Ectodermal cell (in vitro differentiated cells): ENCODE measurements around the gene TRAIP.
"Not testable (repeated sequence)": the region's sequence is repeated elsewhere in the genome, so short reads cannot be mapped to it uniquely, and the experiment has no call there.

Experiments
- H3K27ac ChIP-seq: 2 replicates; pipeline ENCODE4 v1.7.0; 2013; ENCODE audit warnings: mild to moderate bottlenecking, low read depth, low read length; ENCODE audit not compliant: insufficient read depth, poor library complexity, severe bottlenecking
- H3K27me3 ChIP-seq: 2 replicates; pipeline ENCODE4 v1.7.0; 2013; ENCODE audit warnings: mild to moderate bottlenecking, low read length; ENCODE audit not compliant: insufficient read depth, control insufficient read depth, poor library complexity, severe bottlenecking
- H3K36me3 ChIP-seq: one replicate; pipeline ENCODE4 v1.7.0; 2013; ENCODE audit warnings: low read length; ENCODE audit not compliant: control insufficient read depth, insufficient read depth
- H3K4me1 ChIP-seq: one replicate; pipeline ENCODE4 v1.7.0; 2013; ENCODE audit warnings: low read length; ENCODE audit not compliant: control insufficient read depth, insufficient read depth
- H3K4me3 ChIP-seq: 2 replicates; pipeline ENCODE4 v1.7.0; 2013; ENCODE audit warnings: low read depth, low read length, control low read depth; ENCODE audit not compliant: insufficient read depth
- H3K9me3 ChIP-seq: 2 replicates; pipeline ENCODE4 v1.7.0; 2013; ENCODE audit warnings: mild to moderate bottlenecking, low read length, moderate library complexity; ENCODE audit not compliant: control insufficient read depth
- WGBS, 2 experiments: methylation state at CpG; one replicate each; pipeline ENCODE4 v1.1.7; 2013; ENCODE audit warnings: missing lambda C conversion rate in 2 of 2; 5-methylcytosine and 5-hydroxymethylcytosine counted together

Gene TRAIP

GRCh38 chr3:49792371-49793150, 63.8 kb downstream of the TRAIP start:
- no peaks in the 10 kb centered on the region for H3K36me3 ChIP-seq
- peaks cover 6% of the 10 kb centered on the region for H3K4me1 ChIP-seq
- no peak overlapping the region for H3K27ac ChIP-seq
- no peaks in the 10 kb centered on the region for H3K9me3 ChIP-seq
- WGBS, 2 experiments: 93 to 96% methylated on average over 10 of the region's 10 CpGs
- no peak overlapping the region for H3K4me3 ChIP-seq
- H3K27me3 ChIP-seq: no peaks in the 10 kb centered on the region

GRCh38 chr3:49791571-49791970, 64.8 kb downstream of the TRAIP start:
- no peaks in the 10 kb centered on the region for H3K9me3 ChIP-seq
- H3K36me3 ChIP-seq: no peaks in the 10 kb centered on the region
- no peak overlapping the region for H3K27ac ChIP-seq
- 90 to 93% methylated on average over 4 of the region's 4 CpGs for WGBS, 2 experiments
- no peaks in the 10 kb centered on the region for H3K27me3 ChIP-seq
- H3K4me1 ChIP-seq: peaks cover 6% of the 10 kb centered on the region
- H3K4me3 ChIP-seq: no peak overlapping the region

GRCh38 chr3:49790626-49791411, 65.5 kb downstream of the TRAIP start:
- 75 to 81% methylated on average over 9 of the region's 9 CpGs for WGBS, 2 experiments
- no peak overlapping the region for H3K4me3 ChIP-seq
- H3K9me3 ChIP-seq: no peaks in the 10 kb centered on the region
- H3K27me3 ChIP-seq: no peaks in the 10 kb centered on the region
- peaks cover 6% of the 10 kb centered on the region for H3K4me1 ChIP-seq
- no peak overlapping the region for H3K27ac ChIP-seq
- no peaks in the 10 kb centered on the region for H3K36me3 ChIP-seq

GRCh38 chr3:49788056-49788455, 68.3 kb downstream of the TRAIP start:
- 87 to 89% methylated on average over 2 of the region's 2 CpGs for WGBS, 2 experiments
- Histone ChIP-seq H3K4me3 (no peak overlapping the region), H3K9me3 (no peaks in the 10 kb centered on the region), H3K27me3 (no peaks in the 10 kb centered on the region), H3K4me1 (no peaks in the 10 kb centered on the region), H3K36me3 (no peaks in the 10 kb centered on the region), H3K27ac (no peak overlapping the region)

- Histone ChIP-seq H3K9me3 (no peaks in the 10 kb centered on the region), H3K4me1 (no peaks in the 10 kb centered on the region), H3K36me3 (no peaks in the 10 kb centered on the region), H3K4me3 (no peak overlapping the region), H3K27me3 (no peaks in the 10 kb centered on the region), H3K27ac (no peak overlapping the region)
- WGBS, 2 experiments: 92 to 95% methylated on average over 5 of the region's 5 CpGs
Measured at GRCh38 chr3:49787536-49787935, 68.8 kb downstream of the TRAIP start.

- Histone ChIP-seq H3K4me1 (no peaks in the 10 kb centered on the region), H3K36me3 (no peaks in the 10 kb centered on the region), H3K27me3 (no peaks in the 10 kb centered on the region), H3K27ac (no peak overlapping the region), H3K4me3 (no peak overlapping the region), H3K9me3 (no peaks in the 10 kb centered on the region)
- 92% methylated on average over 3 of the region's 3 CpGs for WGBS, 2 experiments
Measured at GRCh38 chr3:49787182-49787464, 69.2 kb downstream of the TRAIP start.

- Histone ChIP-seq H3K36me3 (no peaks in the 10 kb centered on the region), H3K27ac (peak within 1 kb of the TSS; percentile 38), H3K4me3 (peak within 1 kb of the TSS; percentile 86), H3K9me3 (no peaks in the 10 kb centered on the region), H3K4me1 (peaks cover under 1% of the 10 kb centered on the region), H3K27me3 (no peaks in the 10 kb centered on the region)
- WGBS, 2 experiments: 9 to 10% methylated on average over 55 of the region's 55 CpGs
Measured at GRCh38 chr3:49786357-49787181, 69.8 kb downstream of the TRAIP start, which contains the start of gene IP6K1. Gene IP6K1 (minus strand): TSS chr3:49786542. CDS start chr3:49748040, 38,502 bp downstream.

- Histone ChIP-seq H3K9me3 (no peaks in the 10 kb centered on the region), H3K4me3 (peak overlapping the region; percentile 86)
- 6 to 7% methylated on average over 50 of the region's 50 CpGs for WGBS, 2 experiments
Measured at GRCh38 chr3:49785565-49786356, 70.6 kb downstream of the TRAIP start.

GRCh38 chr3:49782277-49782676, 74.1 kb downstream of the TRAIP start:
- H3K4me1 ChIP-seq, H3K9me3 ChIP-seq, H3K27me3 ChIP-seq, H3K36me3 ChIP-seq, H3K27ac ChIP-seq, H3K4me3 ChIP-seq: not testable (repeated sequence)
- 91 to 96% methylated on average over 9 of the region's 9 CpGs for WGBS, 2 experiments

More at GRCh38 chr3:49785565-49786356, 70.6 kb downstream of the TRAIP start:
- H3K27me3 ChIP-seq: no peaks in the 10 kb centered on the region
- peaks cover 5% of the 10 kb centered on the region for H3K4me1 ChIP-seq
- no peaks in the 10 kb centered on the region for H3K36me3 ChIP-seq
- peak overlapping the region; percentile 38 for H3K27ac ChIP-seq
